Measurements from ENCODE around the gene G3BP1. TPM values are rescaled to one million over a fixed set of nuclear protein-coding genes. Genes with fewer than 3 reads are reported as not detected.
A peak's percentile ranks its signal among the peaks of the same experiment; 100 is the strongest.

Gene G3BP1
- total and polyA plus RNA-seq, 3 donors from 2014 or later = 112 to 115 (median 112) TPM

- Histone ChIP-seq H3K27me3 (no peaks in the 10 kb centered on the region), H3K4me3 (no peak overlapping the region), H3K27ac (no peak overlapping the region), H3K36me3 (ENCODE audit: low read depth, missing control alignments) (no peaks in the 10 kb centered on the region), H3K9me3 (no peaks in the 10 kb centered on the region), H3K4me1 (peaks cover 18% of the 10 kb centered on the region)
- DNase-seq = peak; percentile 62
- 66 to 79% methylated on average over 7 of the region's 7 CpGs for WGBS, 2 donors
- no peak for TF ChIP-seq CTCF (IDR thresholded peaks at IDR 0.05)
- no peak for TF ChIP-seq POLR2A (IDR thresholded peaks at IDR 0.05)
- intact Hi-C loops (cut with DNase I; ENCODE audit: low total_unique reads) = no loop called here
Observed at GRCh38 chr5:151745071-151745705, 26.6 kb upstream of the G3BP1 start.

- no peak for DNase-seq
- no peaks in the 10 kb centered on the region for H3K9me3 ChIP-seq
- no peak overlapping the region for H3K4me3 ChIP-seq
- no peak overlapping the region for H3K27ac ChIP-seq
- no peaks in the 10 kb centered on the region for H3K27me3 ChIP-seq
- TF ChIP-seq CTCF (IDR thresholded peaks at IDR 0.05) (no peak), POLR2A (IDR thresholded peaks at IDR 0.05) (no peak)
- whole genome bisulfite sequencing, 2 donors = 87 to 90% methylated on average over 4 of the region's 4 CpGs
- H3K4me1 ChIP-seq = peaks cover 4% of the 10 kb centered on the region
- no peaks in the 10 kb centered on the region for H3K36me3 ChIP-seq (ENCODE audit: low read depth, missing control alignments)
- intact Hi-C loops (cut with DNase I; ENCODE audit: low total_unique reads) = no loop called here
Observed at GRCh38 chr5:151750121-151750520, 21.6 kb upstream of the G3BP1 start.

GRCh38 chr5:151751091-151751490 lies 20.7 kb upstream of the G3BP1 start:
- no peak overlapping the region for H3K27ac ChIP-seq
- H3K4me1 ChIP-seq = peaks cover 4% of the 10 kb centered on the region
- no peak overlapping the region for H3K4me3 ChIP-seq
- TF ChIP-seq POLR2A (IDR thresholded peaks at IDR 0.05) = no peak
- no peak for DNase-seq
- intact Hi-C loops (cut with DNase I; ENCODE audit: low total_unique reads) = no loop called here
- 88 to 93% methylated on average over 4 of the region's 4 CpGs for WGBS, 2 donors
- no peaks in the 10 kb centered on the region for H3K27me3 ChIP-seq
- no peaks in the 10 kb centered on the region for H3K36me3 ChIP-seq (ENCODE audit: low read depth, missing control alignments)
- no peaks in the 10 kb centered on the region for H3K9me3 ChIP-seq

GRCh38 chr5:151751593-151751992 lies 20.2 kb upstream of the G3BP1 start:
- Histone ChIP-seq H3K27me3 (no peaks in the 10 kb centered on the region), H3K36me3 (ENCODE audit: low read depth, missing control alignments) (no peaks in the 10 kb centered on the region), H3K27ac (no peak overlapping the region), H3K9me3 (no peaks in the 10 kb centered on the region), H3K4me1 (peaks cover 4% of the 10 kb centered on the region), H3K4me3 (no peak overlapping the region)
- no peak for DNase-seq
- WGBS, 2 donors = 84 to 85% methylated on average over 4 of the region's 4 CpGs
- intact Hi-C loops (cut with DNase I; ENCODE audit: low total_unique reads) = no loop called here
- no peak for TF ChIP-seq CTCF (IDR thresholded peaks at IDR 0.05)
- no peak for TF ChIP-seq POLR2A (IDR thresholded peaks at IDR 0.05)

- Histone ChIP-seq H3K36me3 (ENCODE audit: low read depth, missing control alignments) (no peaks in the 10 kb centered on the region), H3K4me3 (no peak overlapping the region), H3K9me3 (no peaks in the 10 kb centered on the region), H3K27ac (no peak overlapping the region), H3K27me3 (no peaks in the 10 kb centered on the region), H3K4me1 (peaks cover 7% of the 10 kb centered on the region)
- 90 to 91% methylated on average over 3 of the region's 3 CpGs for WGBS, 2 donors
- intact Hi-C loops (cut with DNase I; ENCODE audit: low total_unique reads) = no loop called here
- TF ChIP-seq CTCF (IDR thresholded peaks at IDR 0.05) = no peak
- TF ChIP-seq POLR2A (IDR thresholded peaks at IDR 0.05) = no peak
- DNase-seq = no peak
Observed at GRCh38 chr5:151755383-151755782, 16.4 kb upstream of the G3BP1 start.
